Erythroblast (primary cell): ENCODE results near the gene USP48.

Source experiments
- GATA1 ChIP-seq: IDR thresholded peaks from 2 replicates; pipeline ENCODE4 v1.6.1; 2011; ENCODE audit warnings: low read depth, mild to moderate bottlenecking, control low read depth, low read length, moderate library complexity
- POLR2A ChIP-seq: IDR thresholded peaks from 2 replicates; pipeline ENCODE4 v1.6.1; 2011; ENCODE audit warnings: mild to moderate bottlenecking, low read length

GRCh38 chr1:21663951-21664805, 118.8 kb downstream of the USP48 start:
- TF ChIP-seq POLR2A (peak; percentile 30), GATA1 (no peak)
